Tongue (tissue), 2 donors: ENCODE measurements around the gene RASSF1. TPM values are rescaled to one million over a fixed set of nuclear protein-coding genes. Genes with fewer than 3 reads are reported as not detected.
"Not testable (repeated sequence)": the region's sequence is repeated elsewhere in the genome, so short reads cannot be mapped to it uniquely, and the experiment has no call there.

Experiments used
- DNase-seq: peaks from one replicate; pipeline ENCODE4 v3.0.0-alpha.2; 2015
- total RNA-seq: library from RNA; depleted of rRNA; stranded (reverse); fragments of >200 nt; gene quantifications from one replicate; pipeline ENCODE4 v1.2.3, GENCODE V29; 2014

The RASSF1 gene
- total RNA-seq, 1 donor from 2014 or later = 43.2 TPM

- DNase-seq = not testable (repeated sequence)
These were observed 56.5 kb downstream of the RASSF1 start for GRCh38 chr3:50284121-50284520.

Other genes with a start within 250 kb of the RASSF1 start
- gene SEMA3F, start 185.5 kb downstream of the RASSF1 start, total RNA-seq = 43.3 TPM
- not detected for gene GNAT1, start 149.2 kb downstream of the RASSF1 start, total RNA-seq
- 1.2 TPM for gene SLC38A3, start 135.6 kb downstream of the RASSF1 start, total RNA-seq
- gene GNAI2, start 104.6 kb downstream of the RASSF1 start, total RNA-seq = 120 TPM
- gene SEMA3B, start 71.7 kb downstream of the RASSF1 start, total RNA-seq = 45.2 TPM
- gene LSMEM2, start 61.7 kb downstream of the RASSF1 start, total RNA-seq = 17.1 TPM
- 37.8 TPM for gene IFRD2, start 48.4 kb downstream of the RASSF1 start, total RNA-seq
- gene HYAL3, start 41.4 kb downstream of the RASSF1 start, total RNA-seq = 3.1 TPM
- 5.6 TPM for gene NAA80, start 41.4 kb downstream of the RASSF1 start, total RNA-seq
- gene HYAL1, start 37.3 kb downstream of the RASSF1 start, total RNA-seq = 1.2 TPM
- gene HYAL2, start 18.1 kb downstream of the RASSF1 start, total RNA-seq = 53.9 TPM
- gene TUSC2, start 12.6 kb downstream of the RASSF1 start, total RNA-seq = 40.0 TPM
- not detected for gene ZMYND10, start 4.9 kb upstream of the RASSF1 start, total RNA-seq
- 19.4 TPM for gene NPRL2, start 9.9 kb upstream of the RASSF1 start, total RNA-seq
- gene CYB561D2, start 10.0 kb upstream of the RASSF1 start, total RNA-seq = 10.6 TPM
- 30.4 TPM for gene TMEM115, start 18.7 kb upstream of the RASSF1 start, total RNA-seq
- 4.3 TPM for gene CACNA2D2, start 162.8 kb upstream of the RASSF1 start, total RNA-seq
- 25.1 TPM for gene C3orf18, start 226.9 kb upstream of the RASSF1 start, total RNA-seq
- gene HEMK1, start 228.7 kb upstream of the RASSF1 start, total RNA-seq = 12.4 TPM